D721Med (cell line): Measurements from ENCODE around the gene HES4.

ENCODE experiments used
- DNase-seq: peaks from one replicate; pipeline ENCODE4 v3.0.0; 2011; ENCODE audit warnings: low spot score; ENCODE audit not compliant: insufficient read length
- FAIRE-seq: peaks from 2 replicates; lab custom pipeline; 2011; peaks lifted over from hg19 to GRCh38; lab: Jason Lieb, UNC
- CTCF ChIP-seq: IDR thresholded peaks from 2 replicates; pipeline ENCODE4 v1.5.1; 2012; ENCODE audit warnings: mild to moderate bottlenecking, control low read depth; ENCODE audit not compliant: insufficient read depth; ENCODE audit errors: missing control alignments

HES4 gene

GRCh38 chr1:999725-1000356 lies at the start of gene HES4:
TSS of gene HES4 (minus strand) at chr1:1000097. CDS start at chr1:999973, 124 bp downstream.
- TF ChIP-seq CTCF, result no peak
- FAIRE-seq, result no peak
- no peak for DNase-seq

- no peak for TF ChIP-seq CTCF
- FAIRE-seq, result no peak
- no peak for DNase-seq
Measured at GRCh38 chr1:1048765-1049164, 48.9 kb upstream of the HES4 start.

- no peak for TF ChIP-seq CTCF
- FAIRE-seq (no peak), DNase-seq (no peak)
Measured at GRCh38 chr1:1047963-1048362, 48.1 kb upstream of the HES4 start.

- TF ChIP-seq CTCF, result no peak
- FAIRE-seq, result no peak
- DNase-seq, result no peak
Measured at GRCh38 chr1:1047407-1047806, 47.5 kb upstream of the HES4 start.

- FAIRE-seq (no peak), DNase-seq (no peak)
- no peak for TF ChIP-seq CTCF
Measured at GRCh38 chr1:1046767-1047166, 46.9 kb upstream of the HES4 start.

GRCh38 chr1:1046243-1046642 lies 46.3 kb upstream of the HES4 start:
- TF ChIP-seq CTCF, result no peak
- FAIRE-seq (no peak), DNase-seq (no peak)

- DNase-seq (no peak), FAIRE-seq (no peak)
- no peak for TF ChIP-seq CTCF
Measured at GRCh38 chr1:1045129-1045528, 45.2 kb upstream of the HES4 start.
